D721Med (cell line): ENCODE results near the gene HOOK2.

Experiments
- DNase-seq: peaks from one replicate; pipeline ENCODE4 v3.0.0; 2011; ENCODE audit warnings: low spot score; ENCODE audit not compliant: insufficient read length
- FAIRE-seq: peaks from 2 replicates; lab custom pipeline; 2011; peaks lifted over from hg19 to GRCh38; lab: Jason Lieb, UNC
- CTCF ChIP-seq: IDR thresholded peaks from 2 replicates; pipeline ENCODE4 v1.5.1; 2012; ENCODE audit warnings: mild to moderate bottlenecking, control low read depth; ENCODE audit not compliant: insufficient read depth; ENCODE audit errors: missing control alignments

HOOK2 gene

GRCh38 chr19:12766051-12766521 is 9.3 kb downstream of the HOOK2 start:
- FAIRE-seq = no peak
- peak; percentile 80 for TF ChIP-seq CTCF
- DNase-seq = no peak

DNA sequence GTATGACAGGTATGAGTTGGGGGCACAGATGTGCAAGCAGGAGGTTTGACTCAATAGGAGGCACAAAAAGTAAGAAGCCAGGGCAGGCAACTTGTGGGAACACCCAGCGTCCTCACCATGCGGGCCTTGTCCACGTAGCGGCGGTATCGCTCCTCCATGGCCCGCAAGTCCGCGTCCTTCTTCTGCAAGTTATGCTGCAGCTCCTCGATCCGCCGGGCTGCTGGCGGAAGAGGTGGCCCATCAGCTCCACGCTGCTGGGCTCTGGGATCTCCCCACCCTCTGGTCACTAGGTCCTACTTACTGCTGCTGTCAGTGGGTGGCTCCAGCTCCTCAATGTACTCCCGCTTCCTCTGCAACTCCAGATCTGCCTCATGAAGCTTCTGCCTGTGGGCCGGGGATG is 10.7 kb downstream of the HOOK2 start:
- DNase-seq (no peak), FAIRE-seq (no peak)
- TF ChIP-seq CTCF = no peak

- no peak for TF ChIP-seq CTCF
- DNase-seq (no peak), FAIRE-seq (no peak)
These were observed 12.3 kb downstream of the HOOK2 start for GRCh38 chr19:12763100-12763499.

- TF ChIP-seq CTCF = no peak
- FAIRE-seq (no peak), DNase-seq (no peak)
These were observed 15.7 kb downstream of the HOOK2 start for GRCh38 chr19:12759686-12760085.

DNA sequence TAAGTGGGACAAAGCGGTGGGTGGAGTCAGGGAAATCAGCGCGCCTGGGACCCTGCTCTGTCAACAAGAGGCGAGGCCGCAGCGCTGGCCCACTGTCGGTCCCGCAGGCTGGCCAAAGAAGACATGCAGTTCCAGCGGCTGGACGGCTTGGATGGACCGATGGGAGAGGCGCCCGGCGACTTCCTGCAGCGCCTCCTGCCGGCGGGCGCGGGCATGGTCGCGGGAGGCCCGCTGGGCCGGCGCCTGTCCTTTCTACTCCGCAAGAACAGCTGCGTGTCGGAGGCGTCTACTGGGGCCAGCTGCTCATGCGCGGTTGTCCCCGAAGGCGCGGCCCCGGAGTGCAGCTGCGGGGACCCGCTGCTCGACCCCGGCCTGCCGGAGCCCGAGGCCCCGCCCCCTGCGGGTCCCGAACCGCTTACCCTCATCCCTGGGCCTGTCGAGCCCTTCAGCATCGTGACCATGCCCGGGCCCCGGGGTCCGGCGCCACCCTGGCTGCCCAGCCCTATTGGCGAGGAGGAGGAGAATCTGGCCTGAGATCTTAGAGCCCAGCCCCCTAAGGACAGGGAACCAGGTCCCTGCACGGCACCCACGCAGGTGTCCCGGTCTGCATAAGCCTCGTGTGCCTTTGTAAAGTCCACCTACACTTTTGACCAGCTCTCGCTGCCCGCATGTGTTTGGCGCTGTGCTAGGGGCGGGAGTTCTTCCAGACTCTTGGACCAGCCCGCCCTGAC is 17.6 kb downstream of the HOOK2 start:
- DNase-seq = peak; percentile 81

DNA sequence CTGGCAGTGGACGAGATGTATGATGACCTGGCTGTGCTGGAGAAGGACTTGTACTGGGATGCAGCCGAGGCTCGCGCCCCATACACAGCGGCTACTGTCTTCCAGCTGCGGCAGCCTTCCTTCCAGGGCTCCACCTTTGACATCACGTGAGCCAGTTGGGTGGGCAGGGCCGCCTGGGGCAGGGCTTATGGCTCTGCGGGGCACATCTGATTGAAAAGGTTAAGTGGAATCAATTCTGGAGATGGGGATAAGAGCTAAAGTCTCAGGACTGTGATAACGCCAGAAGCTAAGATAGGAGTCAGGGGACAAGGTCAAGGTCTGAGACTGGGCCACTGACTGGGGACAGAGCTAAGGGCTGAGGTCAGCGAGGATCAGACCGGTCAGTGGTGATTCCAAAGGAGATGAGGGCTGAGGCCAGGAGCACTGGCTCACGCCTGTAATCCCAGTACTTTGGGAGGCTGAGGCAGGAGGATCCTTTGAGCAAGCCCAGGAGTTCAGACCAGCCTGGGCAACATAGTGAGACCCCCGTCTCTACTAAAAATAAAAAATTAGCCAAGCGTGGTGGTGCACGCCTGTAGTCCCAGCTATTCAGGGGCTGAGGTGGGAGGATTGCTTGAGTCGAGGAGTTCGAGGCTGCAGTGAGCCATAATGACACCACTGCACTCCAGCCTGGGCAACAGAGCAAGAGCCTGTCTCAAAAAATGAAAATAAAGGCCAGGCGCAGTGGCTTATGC is 19.0 kb downstream of the HOOK2 start:
- no peak for FAIRE-seq
- no peak for TF ChIP-seq CTCF
- DNase-seq = no peak

More for the DNA sequence above, 17.6 kb downstream of the HOOK2 start:
- FAIRE-seq = no peak
- peak; percentile 60 for TF ChIP-seq CTCF
